ENCODE results near the gene CUBN.

Gene CUBN

GRCh38 chr10:16944402-16944801, 185.2 kb downstream of the CUBN start:
- DNase-seq: no peak

- no peak for DNase-seq
Measured at GRCh38 chr10:16943295-16944285, 186.0 kb downstream of the CUBN start.

GRCh38 chr10:16942381-16943078, 187.1 kb downstream of the CUBN start:
- no peak for DNase-seq

DNA sequence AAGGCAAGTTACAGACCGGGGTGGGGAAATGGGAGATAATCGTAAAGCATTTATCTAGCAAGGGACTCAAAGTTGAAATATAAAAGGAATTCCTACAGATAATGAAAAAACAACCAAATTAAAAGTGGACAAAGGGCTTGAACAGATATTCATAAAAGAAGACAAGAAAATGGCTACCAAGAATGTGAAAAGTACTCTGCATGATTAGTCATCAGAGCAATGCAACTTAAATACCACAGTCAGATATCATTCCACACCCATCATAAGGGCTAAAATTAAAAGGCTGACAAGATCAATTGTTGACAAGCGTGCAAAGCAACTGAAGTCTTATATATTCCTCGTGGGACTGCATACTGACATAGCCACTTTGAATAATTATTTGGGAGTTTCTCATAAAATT, 187.7 kb downstream of the CUBN start:
- no peak for DNase-seq

GRCh38 chr10:16941067-16941466, 188.5 kb downstream of the CUBN start:
- DNase-seq: no peak

- DNase-seq: no peak
Measured at GRCh38 chr10:16938952-16939351, 190.7 kb downstream of the CUBN start.

- DNase-seq: no peak
Measured at GRCh38 chr10:16934461-16934860, 195.2 kb downstream of the CUBN start.

GRCh38 chr10:16933783-16934182, 195.8 kb downstream of the CUBN start:
- DNase-seq: no peak

- no peak for DNase-seq
Measured at GRCh38 chr10:16931930-16932329, 197.7 kb downstream of the CUBN start.

DNA sequence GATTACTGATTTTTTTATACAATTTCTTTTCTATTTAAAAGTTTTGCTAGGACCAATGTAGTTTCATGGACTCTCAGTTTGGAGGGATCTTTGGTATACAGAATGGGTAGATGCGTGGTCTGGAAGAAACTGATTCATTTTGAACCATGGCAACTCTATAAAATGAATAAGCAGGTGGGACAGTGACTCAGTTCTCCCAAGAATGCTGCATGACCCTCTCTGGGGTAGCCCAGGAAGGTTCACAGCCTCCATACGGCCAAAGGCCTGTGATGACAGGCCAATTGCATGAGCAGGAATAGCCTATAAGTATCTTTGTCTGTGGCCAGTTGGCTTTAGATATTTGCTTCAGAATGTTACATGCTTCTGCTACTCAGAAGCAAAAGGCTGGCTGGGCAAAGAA, 199.1 kb downstream of the CUBN start:
- DNase-seq: no peak

- no peak for DNase-seq
Measured at GRCh38 chr10:16929069-16929468, 200.5 kb downstream of the CUBN start.

DNA sequence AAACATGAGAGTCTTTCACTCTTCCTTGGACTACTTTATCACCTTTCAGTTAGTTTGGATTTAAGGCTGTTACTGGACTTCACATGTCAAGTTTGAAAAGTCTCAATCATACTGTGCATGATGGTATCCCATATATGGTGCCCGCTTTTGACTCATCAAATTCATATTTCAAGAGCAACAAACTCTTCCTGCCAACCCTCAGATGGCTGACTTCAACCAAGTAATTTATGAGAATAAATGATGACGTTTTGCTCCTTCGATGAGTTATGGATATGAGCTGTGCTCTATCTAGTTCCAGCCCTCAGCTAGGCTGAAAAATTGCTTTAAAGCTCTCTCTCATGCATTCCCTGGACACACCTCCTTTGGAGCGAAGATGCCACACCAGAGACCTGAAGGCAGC, 202.1 kb downstream of the CUBN start:
- no peak for DNase-seq

DNA sequence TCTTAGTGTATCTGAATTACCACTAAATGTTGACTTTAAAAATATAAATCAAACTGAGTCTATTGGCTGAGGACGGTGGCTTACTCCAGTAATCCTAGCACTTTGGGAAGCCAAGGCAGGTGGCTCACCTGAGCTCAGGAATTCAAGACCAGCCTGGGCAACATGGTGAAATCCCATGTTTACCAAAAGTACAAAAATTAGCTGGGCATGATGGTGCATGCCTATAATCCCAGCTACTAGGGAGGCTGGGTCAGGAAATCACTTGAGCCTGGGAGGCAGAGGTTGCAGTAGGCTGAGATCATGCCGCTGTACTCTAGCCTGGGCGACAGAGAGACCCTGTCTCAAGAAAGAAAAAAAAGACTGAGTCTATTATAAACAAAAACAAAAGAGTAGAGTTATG, 205.9 kb downstream of the CUBN start:
- DNase-seq: no peak

- no peak for DNase-seq
Measured at GRCh38 chr10:16923309-16923708, 206.3 kb downstream of the CUBN start.

DNA sequence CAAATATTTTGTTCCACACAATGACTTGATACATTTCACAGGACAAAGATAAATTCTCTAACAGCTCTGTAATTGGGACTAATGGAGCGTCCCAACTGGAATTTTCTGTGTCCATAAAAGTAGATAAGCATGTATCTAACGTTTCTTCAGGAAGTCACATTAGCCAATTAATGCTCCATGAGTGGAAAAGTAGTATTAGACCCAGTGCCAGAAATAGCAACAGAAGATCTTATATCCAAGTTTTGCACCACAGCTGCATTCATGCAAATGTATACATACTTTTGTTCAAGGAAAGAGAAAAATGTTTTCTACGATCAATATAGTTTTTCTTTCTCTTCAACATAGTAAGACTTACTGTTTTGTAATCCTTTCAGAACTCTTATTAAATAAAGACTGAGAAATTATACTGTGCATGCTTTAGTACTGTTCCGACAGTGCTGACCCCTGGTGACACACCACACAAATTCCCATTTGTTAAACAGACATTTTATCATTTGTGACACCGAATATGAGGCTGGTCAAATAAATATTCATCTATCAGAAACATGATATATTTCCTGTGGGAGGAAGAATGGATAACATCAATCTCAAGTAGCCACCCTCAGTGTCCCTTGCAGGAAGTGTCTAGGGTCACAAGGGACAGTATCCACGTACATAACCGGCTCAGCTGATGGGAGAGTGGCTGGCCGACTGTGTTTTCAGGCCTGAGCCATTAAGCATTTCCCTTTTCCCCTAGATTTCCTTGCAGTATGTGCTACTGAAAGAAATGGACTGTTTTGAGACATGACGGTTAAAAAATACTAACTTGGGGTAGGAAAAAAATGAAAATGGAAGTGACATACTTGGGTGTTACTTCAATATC, 210.3 kb downstream of the CUBN start:
- no peak for DNase-seq

- no peak for DNase-seq
Measured at GRCh38 chr10:16916496-16916895, 213.1 kb downstream of the CUBN start.

- no peak for DNase-seq
Measured at GRCh38 chr10:16915300-16915699, 214.3 kb downstream of the CUBN start.

DNA sequence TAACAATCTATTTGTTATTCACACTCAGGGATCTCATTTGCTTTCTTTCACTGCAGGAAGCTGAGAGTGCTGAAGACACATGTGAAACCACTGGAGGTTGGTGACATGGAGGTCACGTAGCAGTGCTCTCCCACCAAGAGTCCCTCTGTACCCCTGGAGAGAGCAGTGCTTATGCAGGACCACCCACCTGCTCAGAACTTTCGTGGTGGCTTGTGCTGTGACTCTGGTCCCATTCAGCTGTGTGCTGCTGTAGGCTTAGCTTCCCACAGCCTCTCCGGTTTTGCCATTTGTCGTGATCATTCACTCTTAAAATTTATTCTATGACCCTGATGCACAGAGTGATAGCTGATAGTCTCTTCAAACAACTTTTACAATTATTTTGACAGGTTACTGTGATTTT, 216.3 kb downstream of the CUBN start:
- DNase-seq: no peak

- no peak for DNase-seq
Measured at GRCh38 chr10:16910793-16911164, 218.8 kb downstream of the CUBN start.

- no peak for DNase-seq
Measured at GRCh38 chr10:16909961-16910792, 219.4 kb downstream of the CUBN start.

GRCh38 chr10:16909271-16909767, 220.3 kb downstream of the CUBN start:
- no peak for DNase-seq

DNA sequence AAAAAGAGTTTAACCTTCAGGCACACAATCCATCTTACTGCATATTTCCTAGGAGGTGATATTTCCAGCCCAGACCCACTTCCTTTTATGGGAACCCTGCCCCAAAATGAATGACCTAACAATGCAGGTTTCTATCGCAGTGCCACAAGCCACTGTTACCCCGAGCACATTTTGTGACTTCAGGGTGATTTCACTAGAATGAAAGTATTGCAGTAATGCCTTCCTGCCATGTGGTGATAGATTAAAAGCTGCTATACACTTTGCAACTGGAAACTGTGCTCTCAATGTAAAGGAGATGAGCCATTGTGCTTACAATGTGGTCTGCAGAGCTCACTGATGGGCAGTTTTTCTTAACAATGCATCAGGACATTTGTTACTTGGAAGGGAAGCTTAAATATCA, 221.9 kb downstream of the CUBN start:
- no peak for DNase-seq
